Liver (tissue), 9 donors: ENCODE measurements around the gene TXNIP. TPM values are rescaled to one million over a fixed set of nuclear protein-coding genes. Genes with fewer than 3 reads are reported as not detected.

Experiments
- DNase-seq: peaks from one replicate; pipeline ENCODE4 v3.0.0-alpha.2; 2017; ENCODE audit warnings: low spot score
- H3K27ac ChIP-seq, 2 donors: one replicate each; pipeline ENCODE4 v1.7.0; 2013; ENCODE audit warnings: inconsistent platforms in 2 of 2, low read length in 2 of 2, control low read depth in 1 of 2, low read depth in 1 of 2, mild to moderate bottlenecking in 1 of 2
- H3K27me3 ChIP-seq, 4 donors: one replicate each; pipeline versions ENCODE4 v1.6.1 to v1.7.0; 2013; ENCODE audit warnings: low read length in 3 of 4, inconsistent platforms in 1 of 4, mild to moderate bottlenecking in 1 of 4, moderate library complexity in 1 of 4; ENCODE audit not compliant: control insufficient read depth in 4 of 4, insufficient read depth in 4 of 4
- H3K36me3 ChIP-seq, 4 donors: one replicate each; pipeline versions ENCODE4 v1.6.1 to v1.7.0; 2013; ENCODE audit warnings: low read length in 3 of 4, mild to moderate bottlenecking in 3 of 4, low read depth in 1 of 4, moderate library complexity in 1 of 4; ENCODE audit not compliant: control insufficient read depth in 4 of 4, insufficient read depth in 3 of 4
- H3K4me1 ChIP-seq, 4 donors: one replicate each; pipeline versions ENCODE4 v1.6.1 to v1.7.0; 2013; ENCODE audit warnings: low read length in 3 of 4, mild to moderate bottlenecking in 3 of 4, moderate library complexity in 1 of 4; ENCODE audit not compliant: control insufficient read depth in 4 of 4, insufficient read depth in 4 of 4
- H3K4me3 ChIP-seq, 3 donors: one replicate each; pipeline versions ENCODE4 v1.6.1 to v1.7.0; 2013; ENCODE audit warnings: low read length in 3 of 3, control low read depth in 1 of 3, low read depth in 1 of 3, mild to moderate bottlenecking in 1 of 3
- H3K9ac ChIP-seq, 2 donors: one replicate each; pipeline ENCODE4 v1.7.0; 2013; ENCODE audit warnings: low read length in 2 of 2, mild to moderate bottlenecking in 2 of 2, moderate library complexity in 2 of 2, control low read depth in 1 of 2, low read depth in 1 of 2
- H3K9me3 ChIP-seq, 4 donors: one replicate each; pipeline versions ENCODE4 v1.6.1 to v1.7.0; 2013; ENCODE audit warnings: low read length in 3 of 4; ENCODE audit not compliant: control insufficient read depth in 4 of 4
- ATF3 ChIP-seq: IDR thresholded peaks from 2 replicates; pipeline ENCODE4 v1.6.1; 2016; ENCODE audit warnings: antibody characterized with exemption
- CTCF ChIP-seq: fragments of 150-350 bp; IDR thresholded peaks from 2 replicates; pipeline ENCODE4 v1.5.1; 2017; ENCODE audit warnings: improper control_type of control experiment, low read depth, low read length; ENCODE audit not compliant: missing input control
- EGR1 ChIP-seq, 2 donors: IDR thresholded peaks; 2 replicates each; pipeline ENCODE4 v1.6.1; 2016 to 2018; ENCODE audit warnings: antibody characterized with exemption in 2 of 2, low read depth in 2 of 2
- FOXA1 ChIP-seq: IDR thresholded peaks from 2 replicates; pipeline ENCODE4 v1.6.1; 2016; ENCODE audit warnings: antibody characterized with exemption
- FOXA2 ChIP-seq: IDR thresholded peaks from 2 replicates; pipeline ENCODE4 v1.6.1; 2016; ENCODE audit warnings: antibody characterized with exemption
- GABPA ChIP-seq, 2 donors: IDR thresholded peaks in 1 of 2; conservative IDR thresholded peaks in 1 of 2; 2 replicates each; pipeline ENCODE4 v1.6.1; 2016; ENCODE audit warnings: antibody characterized with exemption in 2 of 2, mild to moderate bottlenecking in 1 of 2, moderate library complexity in 1 of 2
- HNF4A ChIP-seq, 2 donors: conservative IDR thresholded peaks; 2 replicates each; pipeline ENCODE4 v1.6.1; 2016; ENCODE audit warnings: antibody characterized with exemption in 2 of 2, mild to moderate bottlenecking in 2 of 2
- HNF4G ChIP-seq: IDR thresholded peaks from 2 replicates; pipeline ENCODE4 v1.6.1; 2016; ENCODE audit warnings: antibody characterized with exemption
- JUND ChIP-seq, 2 donors: IDR thresholded peaks; 2 replicates each; pipeline ENCODE4 v1.6.1; 2016; ENCODE audit warnings: antibody characterized with exemption in 2 of 2
- NR2F2 ChIP-seq: IDR thresholded peaks from 2 replicates; pipeline ENCODE4 v1.6.1; 2016; ENCODE audit warnings: antibody characterized with exemption
- RAD21 ChIP-seq, 2 donors: IDR thresholded peaks; 2 replicates each; pipeline ENCODE4 v1.6.1; 2016; ENCODE audit warnings: antibody characterized with exemption in 2 of 2, mild to moderate bottlenecking in 2 of 2
- RXRA ChIP-seq, 2 donors: IDR thresholded peaks; 2 replicates each; pipeline ENCODE4 v1.6.1; 2017 to 2018; ENCODE audit warnings: antibody characterized with exemption in 2 of 2, mild to moderate bottlenecking in 1 of 2
- SP1 ChIP-seq: IDR thresholded peaks from 2 replicates; pipeline ENCODE4 v1.6.1; 2018; ENCODE audit warnings: antibody characterized with exemption, mild to moderate bottlenecking
- TAF1 ChIP-seq: conservative IDR thresholded peaks from 2 replicates; pipeline ENCODE4 v1.6.1; 2016; ENCODE audit warnings: antibody characterized with exemption, mild to moderate bottlenecking
- YY1 ChIP-seq: IDR thresholded peaks from 2 replicates; pipeline ENCODE4 v1.6.1; 2016; ENCODE audit warnings: antibody characterized with exemption, mild to moderate bottlenecking
- ZBTB33 ChIP-seq: IDR thresholded peaks from 2 replicates; pipeline ENCODE4 v1.6.1; 2016; ENCODE audit warnings: antibody characterized with exemption
- WGBS: extraction: QIAGEN DNeasy Blood & Tissue Kit; methylation state at CpG from one replicate; pipeline ENCODE4 v1.1.7; 2013; 5-methylcytosine and 5-hydroxymethylcytosine counted together
- polyA plus RNA-seq, 2 donors: library from polyadenylated mRNA; stranded (reverse) in 1 of 2; unstranded in 1 of 2; fragments of 200-250 nt in 1 of 2; fragments of >200 nt in 1 of 2; fragmentation: Nextera tagmentation in 1 of 2; extraction: Ambion mirVana in 1 of 2; gene quantifications; one replicate each; pipeline versions ENCODE4 v1.2.1 to v1.2.3, GENCODE V29; 2013 to 2015
- total RNA-seq, 2 donors: library from RNA; depleted of rRNA; stranded (reverse); fragments of >200 nt; gene quantifications; one replicate each; pipeline ENCODE4 v1.2.3, GENCODE V29; 2014
- TF ChIP-seq, protein P1 (sequence below): IDR thresholded peaks from 2 replicates; pipeline ENCODE4 v1.6.1; 2016; ENCODE audit warnings: antibody characterized with exemption
- TF ChIP-seq, protein P2 (sequence below): IDR thresholded peaks from 2 replicates; pipeline ENCODE4 v1.6.1; 2016; ENCODE audit warnings: antibody characterized with exemption, mild to moderate bottlenecking
- donor health status: healthy.
- donor health status: healthy.
- donor health status: healthy.
- donor health status: healthy.
- donor health status: healthy.

The TXNIP gene
- total and polyA plus RNA-seq, 4 donors = 53.8 to 223 (median 92.0) TPM

DNA sequence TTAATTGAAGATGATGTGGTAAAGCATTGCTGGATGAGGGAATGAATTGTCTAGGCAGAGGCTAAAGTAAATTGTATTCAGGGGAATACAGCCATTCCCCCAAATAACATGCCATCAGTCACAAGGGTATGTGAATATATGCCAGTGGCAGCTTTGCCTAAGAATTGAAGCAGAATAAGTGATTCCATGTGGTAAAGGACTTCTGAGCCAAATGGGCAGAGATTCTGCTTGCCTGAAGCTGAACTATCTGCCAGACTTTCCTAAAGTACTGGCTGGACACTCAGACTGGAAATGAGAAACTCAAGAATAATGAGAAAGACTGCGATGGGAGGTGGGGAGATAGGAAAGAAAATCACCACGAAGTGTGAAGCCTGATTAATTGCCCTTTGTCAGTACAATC, 40.9 kb downstream of the TXNIP start:
- Histone ChIP-seq H3K9ac (no peak overlapping the region), H3K4me1 (peaks cover 8 to 49% (median 36%) of the 10 kb centered on the region in 4 donors), H3K36me3 (no peaks in the 10 kb centered on the region), H3K27me3 (no peaks in the 10 kb centered on the region), H3K4me3 (no peak overlapping the region), H3K27ac (no peak overlapping the region), H3K9me3 (no peaks in the 10 kb centered on the region)
- TF ChIP-seq FOXA2 (no peak), ATF3 (no peak), FOXA1 (no peak), YY1 (no peak), CTCF (no peak), NR2F2 (no peak), SP1 (no peak), GABPA (IDR thresholded peaks at IDR 0.05 in 1 of 2, conservative IDR thresholded peaks at IDR 0.05 in 1 of 2) (no peak), JUND (IDR thresholded peaks at IDR 0.05) (no peak), HNF4A (conservative IDR thresholded peaks at IDR 0.05) (no peak), ZBTB33 (no peak), RXRA (IDR thresholded peaks at IDR 0.05) (no peak), HNF4G (no peak), TAF1 (no peak), RAD21 (IDR thresholded peaks at IDR 0.05) (no peak), EGR1 (IDR thresholded peaks at IDR 0.05; ENCODE audit: low read depth in 2 of 2) (no peak)
- TF ChIP-seq, protein P1, sequence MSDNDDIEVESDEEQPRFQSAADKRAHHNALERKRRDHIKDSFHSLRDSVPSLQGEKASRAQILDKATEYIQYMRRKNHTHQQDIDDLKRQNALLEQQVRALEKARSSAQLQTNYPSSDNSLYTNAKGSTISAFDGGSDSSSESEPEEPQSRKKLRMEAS = no peak
- TF ChIP-seq, protein P2, sequence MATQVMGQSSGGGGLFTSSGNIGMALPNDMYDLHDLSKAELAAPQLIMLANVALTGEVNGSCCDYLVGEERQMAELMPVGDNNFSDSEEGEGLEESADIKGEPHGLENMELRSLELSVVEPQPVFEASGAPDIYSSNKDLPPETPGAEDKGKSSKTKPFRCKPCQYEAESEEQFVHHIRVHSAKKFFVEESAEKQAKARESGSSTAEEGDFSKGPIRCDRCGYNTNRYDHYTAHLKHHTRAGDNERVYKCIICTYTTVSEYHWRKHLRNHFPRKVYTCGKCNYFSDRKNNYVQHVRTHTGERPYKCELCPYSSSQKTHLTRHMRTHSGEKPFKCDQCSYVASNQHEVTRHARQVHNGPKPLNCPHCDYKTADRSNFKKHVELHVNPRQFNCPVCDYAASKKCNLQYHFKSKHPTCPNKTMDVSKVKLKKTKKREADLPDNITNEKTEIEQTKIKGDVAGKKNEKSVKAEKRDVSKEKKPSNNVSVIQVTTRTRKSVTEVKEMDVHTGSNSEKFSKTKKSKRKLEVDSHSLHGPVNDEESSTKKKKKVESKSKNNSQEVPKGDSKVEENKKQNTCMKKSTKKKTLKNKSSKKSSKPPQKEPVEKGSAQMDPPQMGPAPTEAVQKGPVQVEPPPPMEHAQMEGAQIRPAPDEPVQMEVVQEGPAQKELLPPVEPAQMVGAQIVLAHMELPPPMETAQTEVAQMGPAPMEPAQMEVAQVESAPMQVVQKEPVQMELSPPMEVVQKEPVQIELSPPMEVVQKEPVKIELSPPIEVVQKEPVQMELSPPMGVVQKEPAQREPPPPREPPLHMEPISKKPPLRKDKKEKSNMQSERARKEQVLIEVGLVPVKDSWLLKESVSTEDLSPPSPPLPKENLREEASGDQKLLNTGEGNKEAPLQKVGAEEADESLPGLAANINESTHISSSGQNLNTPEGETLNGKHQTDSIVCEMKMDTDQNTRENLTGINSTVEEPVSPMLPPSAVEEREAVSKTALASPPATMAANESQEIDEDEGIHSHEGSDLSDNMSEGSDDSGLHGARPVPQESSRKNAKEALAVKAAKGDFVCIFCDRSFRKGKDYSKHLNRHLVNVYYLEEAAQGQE = no peak
- 48% methylated on average over 2 of the region's 2 CpGs for WGBS
- no peak for DNase-seq
